Measurements from ENCODE around the gene STAT5B. TPM values are rescaled to one million over a fixed set of nuclear protein-coding genes. Genes with fewer than 3 reads are reported as not detected.
"Not testable (repeated sequence)": the region's sequence is repeated elsewhere in the genome, so short reads cannot be mapped to it uniquely, and the experiment has no call there.

The STAT5B gene
- total RNA-seq, 1 donor from 2014 or later, result 33.4 TPM

DNA sequence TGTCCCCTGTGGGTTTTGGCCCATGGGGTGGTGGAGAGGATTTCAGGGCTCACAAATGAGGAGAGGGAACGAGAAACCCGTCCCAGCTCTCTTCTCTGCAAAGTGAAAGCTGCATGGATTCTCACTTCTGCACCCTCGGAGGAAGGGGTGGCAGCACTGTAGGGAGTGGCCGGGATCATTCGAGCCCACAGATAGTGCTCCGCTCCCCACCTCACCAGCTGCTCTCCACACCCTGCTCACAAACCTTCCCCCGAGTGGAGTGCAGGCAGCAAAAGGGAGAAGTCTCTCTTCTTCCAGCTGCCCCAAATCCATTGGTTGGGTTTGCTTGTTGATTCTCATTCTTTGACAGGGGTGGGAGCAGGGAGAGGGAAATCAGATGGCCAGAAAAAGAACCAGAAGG, 32.3 kb upstream of the STAT5B start:
- intact Hi-C loops (cut with micrococcal nuclease), result no loop called here
- DNase-seq, result no peak
- ATAC-seq, result no peak

DNA sequence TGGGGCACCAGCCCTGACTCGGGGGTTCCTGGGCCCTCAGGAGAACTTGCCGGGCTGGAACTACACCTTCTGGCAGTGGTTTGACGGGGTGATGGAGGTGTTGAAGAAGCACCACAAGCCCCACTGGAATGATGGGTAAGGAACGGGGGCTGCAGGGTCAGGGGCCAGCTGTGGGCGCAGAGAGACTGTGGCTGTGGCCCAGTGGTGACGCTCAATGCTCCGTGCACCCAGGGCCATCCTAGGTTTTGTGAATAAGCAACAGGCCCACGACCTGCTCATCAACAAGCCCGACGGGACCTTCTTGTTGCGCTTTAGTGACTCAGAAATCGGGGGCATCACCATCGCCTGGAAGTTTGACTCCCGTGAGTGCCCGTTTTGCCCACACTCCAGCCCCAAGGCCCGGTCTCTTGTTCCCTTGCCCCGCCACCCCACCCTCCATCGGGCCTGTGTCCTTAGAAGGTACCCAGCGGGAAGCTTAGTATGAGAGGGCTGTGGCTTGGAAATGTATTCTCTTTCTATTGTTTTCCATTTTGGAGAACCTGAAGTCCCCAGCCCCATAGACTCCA, 31.3 kb upstream of the STAT5B start:
- DNase-seq (no peak), ATAC-seq (no peak)
- intact Hi-C loops (cut with micrococcal nuclease), result no loop called here

DNA sequence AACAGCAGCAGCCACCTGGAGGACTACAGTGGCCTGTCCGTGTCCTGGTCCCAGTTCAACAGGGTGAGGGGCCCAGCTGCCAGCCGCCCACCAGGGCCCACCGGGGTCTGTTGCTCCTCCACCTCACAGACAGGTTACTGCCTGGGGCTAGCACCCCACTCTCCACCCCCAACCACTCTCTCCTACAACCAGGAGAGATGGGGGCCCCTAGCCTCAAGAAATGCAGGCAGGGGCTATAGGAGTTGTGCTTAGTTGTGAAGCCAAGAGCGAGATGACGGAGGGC, 30.1 kb upstream of the STAT5B start:
- DNase-seq, result no peak
- no peak for ATAC-seq
- intact Hi-C loops (cut with micrococcal nuclease), result no loop called here

DNA sequence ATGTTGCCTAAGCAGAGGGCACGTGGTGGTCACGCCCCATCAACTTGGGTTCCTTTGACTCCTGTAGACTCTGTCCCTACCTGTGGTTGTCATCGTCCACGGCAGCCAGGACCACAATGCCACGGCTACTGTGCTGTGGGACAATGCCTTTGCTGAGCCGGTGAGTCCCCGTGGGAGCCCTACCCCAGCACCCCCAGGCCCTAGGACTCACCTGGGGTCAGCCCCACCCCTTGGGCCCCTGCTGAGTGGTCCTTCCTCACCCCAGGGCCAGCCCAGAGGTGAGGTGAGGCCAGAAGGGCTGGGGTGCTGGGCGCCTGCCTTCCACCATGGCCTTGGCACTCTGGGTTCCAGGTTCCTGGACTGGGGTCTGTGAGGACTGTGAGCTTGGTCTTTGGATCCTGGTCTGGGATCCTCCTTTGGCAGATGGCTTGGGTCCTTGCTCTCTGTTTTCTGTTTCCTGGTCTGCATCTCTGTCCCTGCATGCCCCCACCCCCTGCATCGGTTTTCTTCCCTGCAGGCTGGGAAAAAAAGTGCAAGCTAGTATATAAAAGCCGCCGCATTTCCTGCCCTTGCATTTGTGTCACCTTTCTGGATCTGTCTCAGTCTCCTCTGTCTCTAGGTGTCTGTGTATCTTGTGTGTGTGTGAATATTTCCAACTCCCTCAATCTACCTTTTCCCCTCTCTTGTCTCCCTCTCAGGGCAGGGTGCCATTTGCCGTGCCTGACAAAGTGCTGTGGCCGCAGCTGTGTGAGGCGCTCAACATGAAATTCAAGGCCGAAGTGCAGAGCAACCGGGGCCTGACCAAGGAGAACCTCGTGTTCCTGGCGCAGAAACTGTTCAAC, 29.6 kb upstream of the STAT5B start:
- intact Hi-C loops (cut with micrococcal nuclease), result no loop called here
- DNase-seq, result no peak
- peak; percentile 40 for ATAC-seq

DNA sequence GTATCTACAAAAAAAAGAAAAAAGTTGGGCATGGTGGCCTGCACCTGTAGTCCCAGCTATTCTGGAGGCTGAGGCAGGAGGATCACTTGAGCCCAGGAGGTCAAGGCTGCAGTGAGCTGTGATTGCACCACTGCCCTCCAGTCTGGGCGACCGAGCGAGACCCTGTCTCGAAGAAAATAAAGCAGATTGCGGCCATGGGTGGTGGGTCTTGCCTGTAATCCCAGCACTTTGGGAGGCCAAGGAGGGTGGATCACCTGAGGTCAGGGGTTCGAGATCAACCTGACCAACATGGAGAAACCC, 28.8 kb upstream of the STAT5B start:
- ATAC-seq; DNase-seq; intact Hi-C loops (cut with micrococcal nuclease): not testable (repeated sequence)

DNA sequence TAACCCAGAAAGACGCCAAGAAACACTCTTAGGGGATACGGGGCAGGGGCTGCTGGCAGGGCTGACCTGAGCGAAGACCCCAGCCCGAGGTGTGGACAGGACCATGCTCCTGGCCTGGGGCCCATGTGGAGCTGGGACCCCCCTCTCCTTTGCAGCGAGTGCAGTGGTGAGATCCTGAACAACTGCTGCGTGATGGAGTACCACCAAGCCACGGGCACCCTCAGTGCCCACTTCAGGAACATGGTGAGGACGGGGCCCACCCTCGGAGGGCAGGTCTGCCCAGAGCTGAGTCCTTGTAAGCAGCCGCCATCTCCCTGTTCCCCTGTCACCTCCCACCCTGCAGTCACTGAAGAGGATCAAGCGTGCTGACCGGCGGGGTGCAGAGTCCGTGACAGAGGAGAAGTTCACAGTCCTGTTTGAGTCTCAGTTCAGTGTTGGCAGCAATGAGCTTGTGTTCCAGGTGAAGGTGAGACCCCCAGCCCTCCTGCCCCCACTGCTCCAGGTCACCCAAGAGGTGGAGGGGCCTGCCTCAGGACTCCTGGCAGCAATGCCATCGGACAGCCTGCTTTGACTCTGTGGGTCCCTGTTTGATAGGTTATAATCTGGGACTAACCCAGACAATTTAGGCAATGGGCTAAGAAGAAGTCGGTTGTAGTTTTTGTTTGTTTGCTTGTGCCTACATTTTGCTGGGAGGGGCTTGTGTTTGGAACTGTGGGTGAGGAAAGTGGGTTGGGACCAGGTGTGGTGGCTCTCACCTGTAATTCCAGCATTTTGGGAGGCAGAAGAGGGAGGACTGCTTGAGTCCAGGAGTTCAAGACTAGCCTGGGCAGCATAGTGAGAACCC, 28.2 kb upstream of the STAT5B start:
- intact Hi-C loops (cut with micrococcal nuclease), result no loop called here
- DNase-seq, result no peak
- no peak for ATAC-seq

DNA sequence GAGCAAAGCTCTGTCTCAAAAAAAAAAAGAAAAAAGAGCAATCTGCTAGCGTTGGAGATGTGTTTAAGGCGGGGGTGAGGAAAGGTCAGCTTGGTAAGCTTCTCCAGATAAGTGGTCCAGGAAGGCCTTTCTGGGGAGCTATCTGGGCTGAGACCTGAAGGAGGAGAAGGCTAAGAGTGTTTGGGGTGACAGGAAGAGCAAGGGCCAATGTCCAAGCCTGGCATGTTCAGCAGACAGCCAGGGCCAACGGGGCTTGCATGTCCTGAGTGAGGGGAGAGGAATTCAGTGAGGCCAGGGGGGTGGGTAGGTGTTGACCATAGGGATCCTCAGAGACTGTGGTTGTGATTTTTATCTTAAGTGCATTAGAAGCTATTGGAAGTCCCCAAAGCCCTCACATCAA, 27.5 kb upstream of the STAT5B start:
- DNase-seq (no peak), ATAC-seq (no peak)
- intact Hi-C loops (cut with micrococcal nuclease), result no loop called here

DNA sequence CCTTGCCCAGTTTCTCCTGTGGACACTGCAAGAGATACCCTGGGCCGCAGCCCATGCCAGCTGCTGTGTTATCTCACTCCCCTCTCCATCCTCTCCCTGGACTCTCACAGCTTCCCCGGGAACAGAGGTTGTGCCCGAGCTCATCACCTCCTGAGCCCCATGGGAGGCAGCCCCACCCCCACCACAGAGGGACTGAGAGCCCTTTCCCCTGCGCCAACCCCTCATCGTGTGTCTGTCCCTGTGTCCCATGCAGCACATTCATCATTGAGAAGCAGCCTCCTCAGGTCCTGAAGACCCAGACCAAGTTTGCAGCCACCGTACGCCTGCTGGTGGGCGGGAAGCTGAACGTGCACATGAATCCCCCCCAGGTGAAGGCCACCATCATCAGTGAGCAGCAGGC, 24.8 kb upstream of the STAT5B start:
- ATAC-seq, result no peak
- intact Hi-C loops (cut with micrococcal nuclease), result no loop called here
- DNase-seq, result no peak

DNA sequence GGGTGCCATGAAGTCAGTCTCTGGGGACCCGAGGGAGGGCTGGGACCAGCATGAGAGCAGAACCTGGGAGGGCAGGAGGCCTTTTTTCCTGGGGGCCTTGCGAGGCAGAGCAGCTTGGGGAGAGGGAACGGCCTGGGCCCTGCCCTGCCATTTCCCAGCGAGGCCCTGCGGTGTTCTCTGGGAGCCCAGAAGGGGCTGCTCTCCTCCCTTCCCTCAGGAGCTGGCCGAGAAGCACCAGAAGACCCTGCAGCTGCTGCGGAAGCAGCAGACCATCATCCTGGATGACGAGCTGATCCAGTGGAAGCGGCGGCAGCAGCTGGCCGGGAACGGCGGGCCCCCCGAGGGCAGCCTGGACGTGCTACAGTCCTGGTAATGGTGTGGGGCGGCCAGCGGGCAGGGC, 23.7 kb upstream of the STAT5B start:
- DNase-seq; intact Hi-C loops (cut with micrococcal nuclease); ATAC-seq: not testable (repeated sequence)

DNA sequence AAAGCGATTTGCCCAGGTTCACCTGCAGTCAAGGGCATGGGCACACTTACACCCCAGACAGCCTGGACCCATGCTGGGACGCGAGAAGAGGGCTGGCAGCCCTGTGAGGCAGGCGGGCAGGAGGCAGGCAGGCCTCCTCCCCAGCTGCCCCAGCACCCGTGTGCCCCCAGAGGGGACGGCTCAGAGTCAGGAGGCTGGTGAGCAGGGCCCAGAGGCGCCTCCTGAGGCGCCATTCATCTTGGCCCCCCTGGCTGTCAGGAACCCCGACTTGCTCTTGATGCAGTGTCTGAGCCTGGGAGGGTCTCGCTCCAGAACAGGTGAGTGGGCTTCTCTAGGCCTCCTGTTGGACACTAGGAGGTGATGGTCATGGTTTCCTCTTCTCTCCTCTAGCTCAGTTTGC, 23.2 kb upstream of the STAT5B start:
- ATAC-seq; intact Hi-C loops (cut with micrococcal nuclease); DNase-seq: not testable (repeated sequence)

DNA sequence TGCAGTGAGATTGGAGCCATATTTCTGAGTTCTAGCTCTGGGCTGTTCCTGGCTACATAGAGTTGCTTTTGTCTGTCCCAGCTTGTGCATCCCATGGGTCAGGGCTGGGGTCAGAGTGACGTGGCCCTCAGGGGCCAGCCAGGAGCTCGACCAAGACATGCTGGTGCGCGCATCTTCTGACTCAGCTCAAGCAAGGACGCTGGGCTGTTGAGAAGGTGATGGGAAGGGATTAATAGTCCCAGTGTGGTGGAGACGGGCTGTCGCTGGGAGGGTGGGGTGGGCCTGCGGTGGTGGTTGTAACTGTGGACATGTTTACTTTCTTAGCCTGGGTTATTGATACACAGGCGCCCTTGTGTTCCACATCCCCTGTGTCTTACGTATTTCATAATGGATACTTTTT, 21.6 kb upstream of the STAT5B start:
- intact Hi-C loops (cut with micrococcal nuclease); DNase-seq; ATAC-seq: not testable (repeated sequence)

DNA sequence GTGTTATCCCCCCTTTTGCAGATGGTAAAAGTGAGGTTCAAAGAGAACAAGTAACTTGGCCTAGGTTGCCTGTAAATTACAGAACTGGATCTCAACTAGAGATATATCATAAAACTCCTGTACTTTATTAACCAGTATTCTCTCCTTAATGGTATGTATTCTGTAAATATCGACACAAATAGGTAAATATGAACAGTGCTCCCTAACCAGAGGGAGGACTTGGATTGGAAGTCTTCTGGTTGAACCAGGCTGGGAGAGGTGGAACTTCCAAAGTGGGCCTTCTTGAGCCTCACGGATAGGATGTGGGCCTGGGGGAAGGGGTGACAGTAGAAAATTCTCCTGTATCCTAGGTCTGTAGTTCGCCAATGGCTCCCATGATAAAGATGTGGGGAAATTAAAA, 19.8 kb upstream of the STAT5B start:
- no peak for ATAC-seq
- no peak for DNase-seq
- intact Hi-C loops (cut with micrococcal nuclease), result no loop called here

DNA sequence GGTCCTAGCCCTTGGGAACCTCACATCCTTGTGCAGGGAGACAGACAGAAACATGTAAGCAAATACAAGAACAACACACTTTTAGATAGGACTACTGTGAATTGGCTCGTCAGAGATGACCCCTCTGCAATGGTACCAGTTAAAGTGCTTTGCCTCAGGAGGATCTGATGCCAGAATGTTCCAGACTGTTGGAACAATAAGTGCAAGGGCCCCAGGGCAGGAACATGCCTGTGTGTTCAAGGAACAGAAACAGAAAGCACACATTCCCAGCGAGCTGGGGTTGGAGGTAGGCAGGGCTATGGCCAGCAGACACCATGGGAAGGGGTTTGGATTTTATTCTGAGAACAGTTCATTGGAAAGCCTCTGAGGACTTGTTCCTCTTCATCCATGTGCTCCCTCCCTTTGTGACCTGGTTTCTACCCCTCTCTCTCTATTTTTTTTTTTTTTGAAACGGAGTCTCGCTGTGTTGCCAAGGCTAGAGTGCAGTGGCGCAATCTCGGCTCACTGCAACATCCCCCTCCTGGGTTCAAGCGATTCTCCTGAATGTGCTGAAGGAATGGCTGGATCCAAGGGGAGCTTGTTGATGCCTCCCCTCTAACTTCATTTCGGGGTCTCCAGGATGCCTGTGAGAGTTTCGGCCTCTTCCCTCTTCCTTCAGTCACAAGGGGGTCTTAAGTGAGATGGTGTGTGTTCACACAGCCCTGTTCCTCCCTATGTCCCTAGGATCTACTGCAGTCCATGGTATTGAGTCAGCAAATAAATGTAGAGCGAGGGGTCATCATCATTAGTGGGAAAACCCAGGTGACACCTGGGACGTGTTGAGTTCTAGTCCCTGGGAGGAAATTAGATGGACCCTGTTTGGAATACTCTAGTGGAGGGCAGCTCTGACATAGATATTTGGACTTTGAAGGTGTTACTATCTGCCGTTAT, 18.5 kb upstream of the STAT5B start:
- intact Hi-C loops (cut with micrococcal nuclease), result no loop called here
- DNase-seq (no peak), ATAC-seq (no peak)

DNA sequence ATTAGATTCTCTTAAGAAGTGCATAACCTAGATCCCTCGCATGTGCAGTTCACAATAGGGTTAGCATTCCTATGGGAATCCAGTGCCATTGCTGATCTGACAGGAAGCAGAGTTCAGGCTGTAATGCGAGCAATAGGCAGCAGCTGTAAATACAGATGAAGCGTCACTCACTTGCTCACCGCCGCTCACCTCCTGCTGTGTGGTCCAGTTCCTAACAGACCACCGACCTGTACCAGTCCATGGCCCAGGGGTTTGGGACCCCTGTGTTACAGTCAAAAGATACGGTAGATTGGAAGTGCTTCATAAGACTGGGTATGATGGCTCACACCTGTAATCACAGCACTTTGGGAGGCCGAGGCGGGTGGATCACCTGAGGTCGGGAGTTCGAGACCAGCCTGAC, 14.9 kb upstream of the STAT5B start:
- ATAC-seq, result no peak
- DNase-seq, result no peak
- intact Hi-C loops (cut with micrococcal nuclease), result no loop called here

DNA sequence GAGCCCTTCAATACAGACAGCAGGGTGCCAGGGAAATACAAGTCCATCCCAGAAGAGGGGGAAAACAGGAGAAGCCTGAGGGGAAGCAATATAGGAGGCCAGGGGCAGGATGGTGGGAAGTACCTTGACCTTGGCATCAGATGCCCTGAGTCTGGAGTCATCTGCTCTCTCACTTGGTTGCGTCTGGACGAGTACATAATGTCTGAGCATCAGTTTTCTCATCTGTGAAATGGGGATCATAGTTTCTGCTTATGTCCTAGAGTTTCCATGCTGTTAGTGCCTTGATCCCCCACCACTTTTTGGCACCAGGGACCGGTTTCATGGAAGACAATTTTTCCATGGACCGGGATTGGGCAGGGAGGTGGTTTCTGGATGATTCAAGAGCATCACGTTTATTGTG, 14.4 kb upstream of the STAT5B start:
- ATAC-seq, result no peak
- no peak for DNase-seq
- intact Hi-C loops (cut with micrococcal nuclease), result no loop called here

DNA sequence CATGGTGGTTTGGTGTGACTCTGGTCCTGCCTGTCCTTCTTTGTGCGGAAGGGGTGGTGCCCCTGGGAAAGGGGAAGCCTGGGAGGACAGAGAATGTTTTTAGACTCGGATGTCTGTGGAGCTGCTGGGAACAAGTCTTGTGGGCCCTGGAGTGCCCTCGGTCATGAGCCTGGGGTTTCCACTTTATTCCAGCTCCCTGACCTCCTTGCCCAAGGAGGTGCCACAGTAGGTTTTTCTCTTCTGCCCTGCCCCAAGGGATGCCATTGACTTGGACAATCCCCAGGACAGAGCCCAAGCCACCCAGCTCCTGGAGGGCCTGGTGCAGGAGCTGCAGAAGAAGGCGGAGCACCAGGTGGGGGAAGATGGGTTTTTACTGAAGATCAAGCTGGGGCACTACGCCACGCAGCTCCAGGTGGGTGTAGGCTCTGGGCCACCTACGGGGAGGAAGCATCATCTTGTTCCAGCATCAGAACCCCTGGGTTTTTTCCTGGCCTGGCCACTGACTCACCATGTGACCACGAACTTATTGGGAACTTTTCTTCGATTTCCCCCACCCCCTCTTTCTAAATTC, 13.5 kb upstream of the STAT5B start:
- DNase-seq (no peak), ATAC-seq (peak; percentile 1)
- intact Hi-C loops (cut with micrococcal nuclease), result no loop called here

DNA sequence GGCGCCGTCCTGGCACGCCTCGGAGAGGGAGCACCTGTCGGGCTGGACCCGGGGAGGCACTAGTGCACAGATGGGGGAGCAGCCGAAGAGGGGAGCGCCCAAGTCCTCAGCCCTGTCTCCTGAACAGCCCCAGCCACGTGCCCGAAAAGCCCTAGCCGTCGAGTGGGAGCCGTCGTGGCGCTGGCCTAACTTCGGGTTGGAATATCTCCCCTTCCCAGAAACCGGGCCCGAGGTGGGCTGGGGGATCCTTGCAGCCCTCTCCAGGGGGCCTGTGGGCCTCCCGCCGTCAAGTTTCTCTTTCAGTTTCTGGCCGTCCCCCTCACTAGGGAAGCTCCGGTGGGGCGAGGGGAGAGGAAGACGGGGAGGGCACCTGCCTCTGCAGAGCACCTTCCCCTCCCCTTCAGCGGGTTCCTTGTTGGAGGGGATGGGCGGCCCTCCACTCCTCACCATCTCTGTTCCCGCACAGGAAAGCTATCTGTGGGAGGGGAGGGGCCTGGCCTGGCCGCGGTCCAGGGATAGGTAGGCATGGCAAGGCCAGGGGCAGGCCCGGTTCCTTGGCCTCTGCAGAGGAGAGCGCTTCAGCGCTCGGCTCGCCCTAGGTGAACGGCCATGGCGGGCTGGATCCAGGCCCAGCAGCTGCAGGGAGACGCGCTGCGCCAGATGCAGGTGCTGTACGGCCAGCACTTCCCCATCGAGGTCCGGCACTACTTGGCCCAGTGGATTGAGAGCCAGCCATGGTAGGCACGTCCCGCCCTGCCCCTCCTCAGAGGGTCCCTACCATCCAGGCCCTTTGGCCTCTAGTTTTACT, 12.8 kb upstream of the STAT5B start:
- ATAC-seq (peak; percentile 3), DNase-seq (peak; percentile 56)
- intact Hi-C loops (cut with micrococcal nuclease), result no loop called here
